Mesenchymal stem cell (in vitro differentiated cells and primary cell): Measurements from ENCODE around the gene WIPF2.

Experiments
- DNase-seq: peaks from one replicate; pipeline ENCODE4 v3.0.0-alpha.2; 2013
- H2AFZ ChIP-seq: one replicate; pipeline ENCODE4 v1.6.1; 2013; ENCODE audit warnings: low read depth, mild to moderate bottlenecking, control low read depth, inconsistent platforms, low read length, moderate library complexity
- H2AK5ac ChIP-seq: 2 replicates; pipeline ENCODE4 v1.6.1; 2013; ENCODE audit warnings: low read length, moderate library complexity, mild to moderate bottlenecking, inconsistent platforms; ENCODE audit not compliant: severe bottlenecking
- H2BK120ac ChIP-seq: one replicate; pipeline ENCODE4 v1.6.1; 2013; ENCODE audit warnings: low read depth, mild to moderate bottlenecking, inconsistent platforms, low read length, moderate library complexity
- H2BK12ac ChIP-seq, 2 experiments: one replicate each; pipeline ENCODE4 v1.6.1; 2013; ENCODE audit warnings: inconsistent platforms in 2 of 2, low read length in 2 of 2, mild to moderate bottlenecking in 2 of 2, moderate library complexity in 2 of 2, control low read depth in 1 of 2
- H2BK15ac ChIP-seq: one replicate; pipeline ENCODE4 v1.6.1; 2013; ENCODE audit warnings: mild to moderate bottlenecking, low read depth, inconsistent platforms; ENCODE audit not compliant: poor library complexity, severe bottlenecking
- H2BK5ac ChIP-seq: 2 replicates; pipeline ENCODE4 v1.6.1; 2013; ENCODE audit warnings: low read depth, mild to moderate bottlenecking, low read length, control low read depth, inconsistent platforms; ENCODE audit not compliant: poor library complexity, severe bottlenecking
- H3K14ac ChIP-seq, 2 experiments: one replicate each; pipeline ENCODE4 v1.6.1; 2013; ENCODE audit warnings: inconsistent platforms in 2 of 2, low read length in 2 of 2, control low read depth in 1 of 2, mild to moderate bottlenecking in 1 of 2, moderate library complexity in 1 of 2
- H3K18ac ChIP-seq, 2 experiments: one replicate each; pipeline ENCODE4 v1.6.1; 2013; ENCODE audit warnings: inconsistent platforms in 2 of 2, low read length in 2 of 2, control low read depth in 1 of 2, low read depth in 1 of 2, mild to moderate bottlenecking in 1 of 2
- H3K23ac ChIP-seq, 2 experiments: one replicate each; pipeline ENCODE4 v1.6.1; 2013; ENCODE audit warnings: inconsistent platforms in 2 of 2, low read length in 2 of 2, mild to moderate bottlenecking in 2 of 2, moderate library complexity in 2 of 2, control low read depth in 1 of 2
- H3K27ac ChIP-seq: 2 replicates; pipeline ENCODE4 v1.5.1; 2013; ENCODE audit warnings: mild to moderate bottlenecking, moderate library complexity, low read length, control low read depth, inconsistent platforms; ENCODE audit not compliant: poor library complexity, severe bottlenecking
- H3K27me3 ChIP-seq, 2 experiments: 2 replicates each; pipeline versions ENCODE4 v1.6.1 to v1.7.0; 2013; ENCODE audit warnings: low read length in 2 of 2, mild to moderate bottlenecking in 2 of 2, moderate library complexity in 2 of 2, control low read depth in 1 of 2, inconsistent platforms in 1 of 2; ENCODE audit not compliant: control insufficient read depth in 1 of 2, insufficient read depth in 1 of 2
- H3K36me3 ChIP-seq, 2 experiments: 2 replicates each; pipeline versions ENCODE4 v1.6.1 to v1.7.0; 2013; ENCODE audit warnings: low read length in 2 of 2, control low read depth in 1 of 2, inconsistent platforms in 1 of 2, low read depth in 1 of 2, mild to moderate bottlenecking in 1 of 2; ENCODE audit not compliant: insufficient read depth in 2 of 2, control insufficient read depth in 1 of 2
- H3K4ac ChIP-seq, 2 experiments: one replicate each; pipeline ENCODE4 v1.6.1; 2013; ENCODE audit warnings: inconsistent platforms in 2 of 2, low read length in 2 of 2, mild to moderate bottlenecking in 2 of 2, moderate library complexity in 2 of 2, control low read depth in 1 of 2, low read depth in 1 of 2
- H3K4me1 ChIP-seq: 2 replicates; pipeline ENCODE4 v1.6.1; 2013; ENCODE audit warnings: low read depth, low read length, control low read depth; ENCODE audit not compliant: control insufficient read depth, insufficient read depth
- H3K4me2 ChIP-seq: 2 replicates; pipeline ENCODE4 v1.6.1; 2013; ENCODE audit warnings: low read length, mild to moderate bottlenecking, inconsistent platforms; ENCODE audit not compliant: poor library complexity, severe bottlenecking
- H3K4me3 ChIP-seq, 2 experiments: 2 replicates each; pipeline versions ENCODE4 v1.5.1 to v1.7.0; 2013; ENCODE audit warnings: low read length in 2 of 2, mild to moderate bottlenecking in 2 of 2, control low read depth in 1 of 2, low read depth in 1 of 2; ENCODE audit not compliant: insufficient read depth in 1 of 2
- H3K79me1 ChIP-seq: replicated peaks from 2 replicates; pipeline ENCODE4 v1.6.1; 2013; ENCODE audit warnings: mild to moderate bottlenecking, control low read depth, low read length, inconsistent platforms; ENCODE audit not compliant: poor library complexity, severe bottlenecking
- H3K9ac ChIP-seq: 2 replicates; pipeline ENCODE4 v1.7.0; 2013; ENCODE audit warnings: mild to moderate bottlenecking, low read length, moderate library complexity
- H3K9me3 ChIP-seq: 2 replicates; pipeline ENCODE4 v1.7.0; 2013; ENCODE audit warnings: mild to moderate bottlenecking, low read length; ENCODE audit not compliant: control insufficient read depth
- H4K8ac ChIP-seq: one replicate; pipeline ENCODE4 v1.6.1; 2013; ENCODE audit warnings: inconsistent platforms, mild to moderate bottlenecking, low read length, moderate library complexity
- H4K91ac ChIP-seq: one replicate; pipeline ENCODE4 v1.6.1; 2013; ENCODE audit warnings: mild to moderate bottlenecking, low read length, inconsistent platforms
- WGBS: methylation state at CpG from one replicate; pipeline ENCODE4 v1.1.7; 2013; ENCODE audit warnings: mixed read lengths; 5-methylcytosine and 5-hydroxymethylcytosine counted together

WIPF2 gene

GRCh38 chr17:40191237-40192208 is 27.6 kb upstream of the WIPF2 start:
- peak overlapping the region in 1 of 2 experiments; percentile 52 for H2BK12ac ChIP-seq
- no peak overlapping the region for H3K14ac ChIP-seq
- H2AK5ac ChIP-seq = peak overlapping the region; percentile 41
- H4K91ac ChIP-seq = no peak overlapping the region
- H2BK5ac ChIP-seq = no peak overlapping the region
- H2BK120ac ChIP-seq = no peak overlapping the region
- peak overlapping the region; percentile 58 to 77 for H3K4me3 ChIP-seq
- peak; percentile 84 for DNase-seq
- H3K4me2 ChIP-seq = peak overlapping the region; percentile 97
- peak overlapping the region; percentile 74 for H3K9ac ChIP-seq
- H2BK15ac ChIP-seq = peak overlapping the region; percentile 14
- 2% methylated on average over 57 of the region's 60 CpGs for WGBS
- H3K27me3 ChIP-seq = no peaks in the 10 kb centered on the region
- H3K4me1 ChIP-seq = peaks cover 18% of the 10 kb centered on the region
- peak overlapping the region in 1 of 2 experiments; percentile 86 for H3K18ac ChIP-seq
- no peaks in the 10 kb centered on the region for H3K79me1 ChIP-seq
- H3K9me3 ChIP-seq = no peaks in the 10 kb centered on the region
- no peak overlapping the region for H2AFZ ChIP-seq
- H3K23ac ChIP-seq = no peak overlapping the region
- H3K4ac ChIP-seq = no peak overlapping the region
- H3K36me3 ChIP-seq = peaks cover 27 to 35% of the 10 kb centered on the region in 2 experiments
- H4K8ac ChIP-seq = peak overlapping the region; percentile 80
- no peak overlapping the region for H3K27ac ChIP-seq

- no peak overlapping the region for H2AFZ ChIP-seq
- H3K23ac ChIP-seq = no peak overlapping the region
- no peak overlapping the region for H3K4me3 ChIP-seq
- no peak overlapping the region for H3K14ac ChIP-seq
- no peak overlapping the region for H4K91ac ChIP-seq
- H3K36me3 ChIP-seq = peaks cover 27 to 35% of the 10 kb centered on the region in 2 experiments
- H3K4ac ChIP-seq = no peak overlapping the region
- H2BK12ac ChIP-seq = no peak overlapping the region
- H3K4me2 ChIP-seq = no peak overlapping the region
- H4K8ac ChIP-seq = no peak overlapping the region
- no peak overlapping the region for H3K18ac ChIP-seq
- no peaks in the 10 kb centered on the region for H3K9me3 ChIP-seq
- peaks cover 18% of the 10 kb centered on the region for H3K4me1 ChIP-seq
- H2AK5ac ChIP-seq = no peak overlapping the region
- H3K9ac ChIP-seq = no peak overlapping the region
- H2BK120ac ChIP-seq = no peak overlapping the region
- H2BK5ac ChIP-seq = no peak overlapping the region
- peaks cover 0 to 3% of the 10 kb centered on the region in 2 experiments for H3K27me3 ChIP-seq
- no peaks in the 10 kb centered on the region for H3K79me1 ChIP-seq
- DNase-seq = no peak
- H3K27ac ChIP-seq = no peak overlapping the region
- no peak overlapping the region for H2BK15ac ChIP-seq
- 100% methylated on average over 2 of the region's 2 CpGs for WGBS
These were observed 26.1 kb upstream of the WIPF2 start for GRCh38 chr17:40192961-40193360.

- no peak overlapping the region for H3K4me2 ChIP-seq
- 86% methylated on average over 1 of the region's 2 CpGs for WGBS
- peaks cover 15 to 24% of the 10 kb centered on the region in 2 experiments for H3K36me3 ChIP-seq
- no peak overlapping the region for H3K4ac ChIP-seq
- no peak overlapping the region for H3K14ac ChIP-seq
- no peak overlapping the region for H2AFZ ChIP-seq
- no peak overlapping the region for H2BK15ac ChIP-seq
- no peak overlapping the region for H4K8ac ChIP-seq
- H3K79me1 ChIP-seq = no peaks in the 10 kb centered on the region
- no peak overlapping the region for H3K27ac ChIP-seq
- H3K27me3 ChIP-seq = peaks cover 3 to 4% of the 10 kb centered on the region in 2 experiments
- no peaks in the 10 kb centered on the region for H3K9me3 ChIP-seq
- no peak overlapping the region for H2BK12ac ChIP-seq
- H3K9ac ChIP-seq = no peak overlapping the region
- no peak overlapping the region for H3K18ac ChIP-seq
- H2BK5ac ChIP-seq = no peak overlapping the region
- H2BK120ac ChIP-seq = no peak overlapping the region
- H4K91ac ChIP-seq = no peak overlapping the region
- H2AK5ac ChIP-seq = no peak overlapping the region
- H3K23ac ChIP-seq = no peak overlapping the region
- DNase-seq = no peak
- H3K4me3 ChIP-seq = no peak overlapping the region
- peaks cover 18% of the 10 kb centered on the region for H3K4me1 ChIP-seq
These were observed 24.3 kb upstream of the WIPF2 start for GRCh38 chr17:40194821-40195220.

- no peak overlapping the region for H2AK5ac ChIP-seq
- H2BK5ac ChIP-seq = no peak overlapping the region
- no peak overlapping the region for H3K14ac ChIP-seq
- no peak overlapping the region for H3K18ac ChIP-seq
- no peak overlapping the region for H2BK12ac ChIP-seq
- H3K27ac ChIP-seq = no peak overlapping the region
- H4K8ac ChIP-seq = no peak overlapping the region
- no peaks in the 10 kb centered on the region for H3K79me1 ChIP-seq
- no peak overlapping the region for H2BK15ac ChIP-seq
- H3K4me3 ChIP-seq = no peak overlapping the region
- no peak for DNase-seq
- H3K4ac ChIP-seq = no peak overlapping the region
- H4K91ac ChIP-seq = no peak overlapping the region
- H3K9ac ChIP-seq = no peak overlapping the region
- peaks cover 14 to 15% of the 10 kb centered on the region in 2 experiments for H3K36me3 ChIP-seq
- no peak overlapping the region for H3K23ac ChIP-seq
- H2BK120ac ChIP-seq = no peak overlapping the region
- 83% methylated on average over 1 of the region's 1 CpG for WGBS
- no peaks in the 10 kb centered on the region for H3K9me3 ChIP-seq
- peaks cover 6% of the 10 kb centered on the region for H3K4me1 ChIP-seq
- H3K27me3 ChIP-seq = peaks cover 3 to 4% of the 10 kb centered on the region in 2 experiments
- no peak overlapping the region for H2AFZ ChIP-seq
- no peak overlapping the region for H3K4me2 ChIP-seq
These were observed 21.6 kb upstream of the WIPF2 start for GRCh38 chr17:40197550-40197949.
